SH-SY5Y (cell line): ENCODE data around the gene TBC1D14.

Experiments
- GATA2 ChIP-seq: IDR thresholded peaks from 2 replicates; pipeline ENCODE4 v1.6.1; 2011; ENCODE audit warnings: mild to moderate bottlenecking, low read depth, low read length
- GATA3 ChIP-seq: IDR thresholded peaks from 2 replicates; pipeline ENCODE4 v1.6.1; 2011; ENCODE audit warnings: low read depth, mild to moderate bottlenecking, low read length, moderate library complexity

DNA sequence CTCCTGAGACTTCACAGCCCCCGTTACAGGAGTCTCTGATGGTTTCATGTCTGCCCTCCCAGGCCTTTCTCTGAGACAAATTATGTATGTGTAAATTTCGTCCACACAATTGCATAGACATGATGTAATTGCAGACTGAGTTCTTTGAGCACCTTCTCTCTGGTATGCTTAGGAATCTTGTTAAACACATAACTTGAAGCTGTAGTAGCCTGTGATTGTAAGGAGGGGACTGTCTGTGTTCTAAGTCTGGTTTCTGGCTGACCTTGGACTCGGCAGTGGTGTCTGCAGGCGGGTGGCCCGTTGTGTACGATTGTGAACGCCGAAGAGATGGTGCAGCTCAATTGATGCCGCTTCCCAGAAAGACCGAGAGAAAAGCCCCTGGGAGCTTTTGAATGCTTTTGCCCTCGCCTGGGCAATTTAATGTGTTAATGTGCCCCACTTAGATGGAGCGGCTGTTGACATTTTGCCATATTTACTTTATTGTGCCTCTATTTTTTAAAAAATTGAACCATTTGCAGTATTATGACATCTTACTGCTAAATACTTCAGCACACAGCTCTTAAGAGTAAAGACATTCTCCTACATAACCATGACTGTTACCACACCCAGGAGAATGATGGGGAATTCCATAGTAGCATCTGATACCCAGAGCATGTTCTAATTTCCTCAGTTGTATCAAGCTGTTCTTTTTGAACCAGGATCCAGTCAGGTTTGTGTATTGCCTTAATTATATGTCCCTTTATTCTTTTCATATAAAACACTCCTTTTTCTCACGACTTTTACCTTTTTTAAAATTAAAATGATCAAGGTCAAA lies 75.2 kb downstream of the TBC1D14 start:
- TF ChIP-seq GATA3 (no peak), GATA2 (no peak)
